Ishikawa (cell line): ENCODE results near the gene CERS6.

Experiments
- CEBPB ChIP-seq: IDR thresholded peaks from 2 replicates; pipeline ENCODE4 v1.6.1; 2012
- CREB1 ChIP-seq: IDR thresholded peaks from 2 replicates; pipeline ENCODE4 v1.6.1; 2012; ENCODE audit warnings: low read depth
- EGR1 ChIP-seq: IDR thresholded peaks from 2 replicates; pipeline ENCODE4 v1.6.1; 2012
- EP300 ChIP-seq: IDR thresholded peaks from 2 replicates; pipeline ENCODE4 v1.6.1; 2012; ENCODE audit warnings: borderline replicate concordance
- FOXM1 ChIP-seq: IDR thresholded peaks from 2 replicates; pipeline ENCODE4 v1.6.1; 2012; ENCODE audit warnings: low read depth, borderline replicate concordance
- NFIC ChIP-seq: IDR thresholded peaks from 2 replicates; pipeline ENCODE4 v1.6.1; 2012
- RAD21 ChIP-seq: IDR thresholded peaks from 2 replicates; pipeline ENCODE4 v1.6.1; 2012; ENCODE audit warnings: low read depth
- REST ChIP-seq: IDR thresholded peaks from 2 replicates; pipeline ENCODE4 v1.6.1; 2012; ENCODE audit warnings: low read depth, mild to moderate bottlenecking
- TAF1 ChIP-seq: IDR thresholded peaks from 2 replicates; pipeline ENCODE4 v1.6.1; 2012; ENCODE audit warnings: low read depth, mild to moderate bottlenecking
- TCF12 ChIP-seq: IDR thresholded peaks from 2 replicates; pipeline ENCODE4 v1.6.1; 2012; ENCODE audit warnings: low read depth
- TEAD4 ChIP-seq: IDR thresholded peaks from 2 replicates; pipeline ENCODE4 v1.6.1; 2012
- YY1 ChIP-seq: IDR thresholded peaks from 2 replicates; pipeline ENCODE4 v1.6.1; 2012; ENCODE audit warnings: low read depth
- ZBTB7A ChIP-seq: IDR thresholded peaks from 2 replicates; pipeline ENCODE4 v1.6.1; 2012; ENCODE audit warnings: low read depth
- TF ChIP-seq, protein P1 (sequence below): IDR thresholded peaks from 2 replicates; pipeline ENCODE4 v1.6.1; 2012
- TF ChIP-seq, protein P2 (sequence below): IDR thresholded peaks from 2 replicates; pipeline ENCODE4 v1.6.1; 2012

The CERS6 gene

GRCh38 chr2:168683996-168684395 lies 227.9 kb downstream of the CERS6 start:
- TF ChIP-seq, protein P1, sequence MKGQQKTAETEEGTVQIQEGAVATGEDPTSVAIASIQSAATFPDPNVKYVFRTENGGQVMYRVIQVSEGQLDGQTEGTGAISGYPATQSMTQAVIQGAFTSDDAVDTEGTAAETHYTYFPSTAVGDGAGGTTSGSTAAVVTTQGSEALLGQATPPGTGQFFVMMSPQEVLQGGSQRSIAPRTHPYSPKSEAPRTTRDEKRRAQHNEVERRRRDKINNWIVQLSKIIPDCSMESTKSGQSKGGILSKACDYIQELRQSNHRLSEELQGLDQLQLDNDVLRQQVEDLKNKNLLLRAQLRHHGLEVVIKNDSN, result no peak
- no peak for TF ChIP-seq TCF12
- TF ChIP-seq CEBPB, result no peak
- TF ChIP-seq, protein P2, sequence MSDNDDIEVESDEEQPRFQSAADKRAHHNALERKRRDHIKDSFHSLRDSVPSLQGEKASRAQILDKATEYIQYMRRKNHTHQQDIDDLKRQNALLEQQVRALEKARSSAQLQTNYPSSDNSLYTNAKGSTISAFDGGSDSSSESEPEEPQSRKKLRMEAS, result no peak
- no peak for TF ChIP-seq TEAD4
- TF ChIP-seq EGR1, result no peak
- no peak for TF ChIP-seq RAD21
- no peak for TF ChIP-seq FOXM1
- no peak for TF ChIP-seq TAF1
- no peak for TF ChIP-seq REST
- TF ChIP-seq EP300, result no peak
- no peak for TF ChIP-seq ZBTB7A
- no peak for TF ChIP-seq CREB1
- TF ChIP-seq NFIC, result no peak
- no peak for TF ChIP-seq YY1

DNA sequence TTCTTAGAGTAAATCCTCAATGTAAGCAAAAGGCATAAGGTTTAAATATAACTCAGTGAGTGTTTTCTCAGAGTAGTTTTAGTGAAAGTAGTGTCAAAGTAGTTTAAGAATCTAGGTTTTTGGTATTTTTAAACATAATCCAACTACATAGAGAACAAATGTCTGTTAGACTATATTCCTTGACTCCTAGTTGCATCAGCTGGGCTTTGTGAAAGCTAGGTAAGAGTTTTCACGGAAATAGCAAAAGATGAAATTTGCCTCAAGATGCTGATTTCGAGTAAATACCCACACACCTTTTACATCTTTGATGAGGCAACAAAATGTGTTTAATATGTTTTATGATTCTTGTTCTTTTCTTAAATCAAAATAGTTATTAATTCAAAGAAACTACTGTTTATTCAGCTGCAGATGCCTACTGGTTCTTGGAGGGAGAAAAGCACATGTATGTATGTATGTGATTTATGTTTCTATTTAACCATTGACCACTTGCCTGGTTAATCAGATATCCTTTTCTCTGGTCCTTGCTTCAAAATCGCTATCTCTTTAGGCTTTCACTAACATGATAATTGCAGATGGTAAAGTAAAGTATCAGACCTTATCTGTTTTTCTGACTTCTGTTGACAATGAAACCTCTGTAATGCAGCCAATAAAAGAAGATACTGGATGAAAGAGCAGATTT lies 229.0 kb downstream of the CERS6 start:
- TF ChIP-seq CEBPB (no peak), ZBTB7A (no peak), CREB1 (no peak), EGR1 (no peak), FOXM1 (no peak), TCF12 (no peak), RAD21 (no peak), YY1 (no peak), NFIC (no peak), EP300 (no peak), REST (no peak), TAF1 (no peak), TEAD4 (no peak)
- TF ChIP-seq, protein P1, result no peak
- TF ChIP-seq, protein P2, result no peak

DNA sequence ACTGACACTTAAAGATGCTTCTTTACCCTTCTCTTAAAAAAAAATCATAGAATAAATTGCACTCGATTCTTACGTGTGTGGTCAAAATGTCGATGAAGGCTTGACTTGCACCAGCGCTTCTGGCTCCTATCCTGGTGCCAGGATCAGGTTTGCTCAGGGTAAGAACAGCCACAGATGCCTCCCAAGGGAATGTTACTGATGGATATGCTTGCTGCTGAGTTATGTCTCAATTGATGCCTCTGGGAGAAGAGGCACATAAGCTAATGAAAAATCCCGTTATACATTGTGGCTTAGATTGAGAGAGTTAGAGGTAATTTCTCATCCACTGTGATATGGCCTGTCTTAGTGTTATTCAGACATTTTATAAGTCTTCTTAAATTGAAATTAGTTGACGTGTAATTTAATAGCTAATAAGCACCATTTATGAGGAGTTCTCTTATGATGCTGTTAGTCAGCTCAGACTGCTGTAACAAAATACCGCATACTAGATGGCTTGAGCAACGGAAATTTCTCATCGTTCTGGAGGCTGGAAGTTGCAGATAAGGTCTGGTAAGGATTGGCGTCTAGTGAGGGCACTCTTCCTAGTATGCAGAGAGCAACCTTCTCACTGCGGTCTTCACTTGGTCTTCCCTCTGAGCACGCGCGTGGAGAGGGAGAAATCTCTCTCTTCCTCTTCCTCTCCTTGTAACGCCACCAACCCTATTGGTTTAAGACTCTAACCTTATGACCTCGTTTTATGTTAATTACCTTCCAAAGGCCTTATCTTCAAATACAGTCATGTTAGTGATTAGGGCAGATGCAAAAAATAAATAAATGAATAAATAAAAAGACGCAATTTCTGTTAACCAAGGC lies 229.8 kb downstream of the CERS6 start:
- TF ChIP-seq TEAD4 (no peak), ZBTB7A (no peak), NFIC (no peak), CREB1 (no peak), RAD21 (no peak), TAF1 (no peak), CEBPB (no peak), TCF12 (no peak), YY1 (no peak), REST (no peak), EP300 (no peak), FOXM1 (no peak), EGR1 (no peak)
- TF ChIP-seq, protein P1, result no peak
- TF ChIP-seq, protein P2, result no peak
